SK-N-SH treated with all-trans-retinoic acid at 6 μM for 48 hours (cell line): ENCODE measurements around the gene DEDD2.

Source experiments
- ATAC-seq: fragments of 200-7000 bp; cut with Tn5 transposase; 3 replicates; pipeline ENCODE4 v1.9.1; 2020; ENCODE audit warnings: mild to moderate bottlenecking, moderate library complexity
- BACH2 ChIP-seq: fragments of 250-450 bp; sonication (Bioruptor Pico); IDR thresholded peaks from 2 replicates; pipeline ENCODE4 v1.9.0; 2021; ENCODE audit warnings: mild to moderate bottlenecking, borderline replicate concordance
- CSDC2 ChIP-seq: fragments of 250-450 bp; sonication (Bioruptor Pico); IDR thresholded peaks from 2 replicates; pipeline ENCODE4 v1.5.0; 2020; ENCODE audit warnings: mild to moderate bottlenecking, moderate library complexity
- ESRRG ChIP-seq: fragments of 250-450 bp; sonication (Bioruptor Pico); IDR thresholded peaks from 2 replicates; pipeline ENCODE4 v1.6.1; 2021; ENCODE audit warnings: mild to moderate bottlenecking
- GLIS3 ChIP-seq: fragments of 250-450 bp; sonication (Bioruptor Pico); IDR thresholded peaks from 2 replicates; pipeline ENCODE4 v1.5.0; 2020; ENCODE audit warnings: mild to moderate bottlenecking, moderate library complexity
- ISL1 ChIP-seq: fragments of 250-450 bp; sonication (Bioruptor Pico); IDR thresholded peaks from 2 replicates; pipeline ENCODE4 v2.1.2; 2022; ENCODE audit warnings: mild to moderate bottlenecking, moderate library complexity
- OSR1 ChIP-seq: fragments of 250-450 bp; sonication (Bioruptor Pico); IDR thresholded peaks from 2 replicates; pipeline ENCODE4 v1.8.0; 2022; ENCODE audit warnings: moderate library complexity, mild to moderate bottlenecking, inconsistent platforms
- PPARA ChIP-seq: fragments of 250-450 bp; sonication (Bioruptor Pico); IDR thresholded peaks from 2 replicates; pipeline ENCODE4 v1.5.0; 2020; ENCODE audit warnings: mild to moderate bottlenecking, borderline replicate concordance
- RARB ChIP-seq: fragments of 250-450 bp; sonication (Bioruptor Pico); IDR thresholded peaks from 2 replicates; pipeline ENCODE4 v1.8.0; 2021; ENCODE audit warnings: mild to moderate bottlenecking, moderate library complexity
- SNAI2 ChIP-seq: fragments of 250-450 bp; sonication (Bioruptor Pico); IDR thresholded peaks from 2 replicates; pipeline ENCODE4 v1.5.0; 2020; ENCODE audit warnings: mild to moderate bottlenecking, moderate library complexity
- TCF4 ChIP-seq: fragments of 250-450 bp; sonication (Bioruptor Pico); IDR thresholded peaks from 2 replicates; pipeline ENCODE4 v1.8.0; 2021; ENCODE audit warnings: mild to moderate bottlenecking, moderate library complexity, borderline replicate concordance
- ZC3H10 ChIP-seq: fragments of 250-450 bp; sonication (Bioruptor Pico); IDR thresholded peaks from 2 replicates; pipeline ENCODE4 v1.5.1; 2021; ENCODE audit warnings: mild to moderate bottlenecking, moderate library complexity
- ZFP30 ChIP-seq: fragments of 450-650 bp; formaldehyde crosslinking; IDR thresholded peaks from 2 replicates; pipeline ENCODE4 v1.5.0; 2022; ENCODE audit warnings: mild to moderate bottlenecking, moderate library complexity
- ZNF565 ChIP-seq: fragments of 450-650 bp; formaldehyde crosslinking; conservative IDR thresholded peaks from 2 replicates; pipeline ENCODE4 v1.5.0; 2020; ENCODE audit warnings: low read depth, mild to moderate bottlenecking, moderate library complexity
- ZNF70 ChIP-seq: fragments of 450-650 bp; formaldehyde crosslinking; IDR thresholded peaks from 2 replicates; pipeline ENCODE4 v1.5.0; 2020; ENCODE audit warnings: mild to moderate bottlenecking, moderate library complexity
- ZNF8 ChIP-seq: fragments of 450-650 bp; formaldehyde crosslinking; IDR thresholded peaks from 2 replicates; pipeline ENCODE4 v1.5.0; 2020; ENCODE audit warnings: mild to moderate bottlenecking, moderate library complexity
- TF ChIP-seq, protein P1 (sequence below): fragments of 250-450 bp; sonication (Bioruptor Pico); IDR thresholded peaks from 2 replicates; pipeline ENCODE4 v1.5.1; 2021; ENCODE audit warnings: mild to moderate bottlenecking, moderate library complexity
- TF ChIP-seq, protein P2 (sequence below): fragments of 250-450 bp; sonication (Bioruptor Pico); IDR thresholded peaks from 2 replicates; pipeline ENCODE4 v1.5.1; 2020; ENCODE audit warnings: low read depth, mild to moderate bottlenecking, moderate library complexity
- TF ChIP-seq, protein P3 (sequence below): fragments of 250-450 bp; sonication (Bioruptor Pico); IDR thresholded peaks from 2 replicates; pipeline ENCODE4 v1.8.0; 2020; ENCODE audit warnings: mild to moderate bottlenecking, moderate library complexity, borderline replicate concordance
- TF ChIP-seq, protein P4 (sequence below): fragments of 250-450 bp; sonication (Bioruptor Pico); IDR thresholded peaks from 2 replicates; pipeline ENCODE4 v1.5.0; 2020; ENCODE audit warnings: mild to moderate bottlenecking, moderate library complexity
- TF ChIP-seq, protein P5 (sequence below): fragments of 250-450 bp; sonication (Bioruptor Pico); IDR thresholded peaks from 2 replicates; pipeline ENCODE4 v1.8.0; 2021; ENCODE audit warnings: low read depth, mild to moderate bottlenecking, moderate library complexity, borderline replicate concordance

DEDD2 gene

DNA sequence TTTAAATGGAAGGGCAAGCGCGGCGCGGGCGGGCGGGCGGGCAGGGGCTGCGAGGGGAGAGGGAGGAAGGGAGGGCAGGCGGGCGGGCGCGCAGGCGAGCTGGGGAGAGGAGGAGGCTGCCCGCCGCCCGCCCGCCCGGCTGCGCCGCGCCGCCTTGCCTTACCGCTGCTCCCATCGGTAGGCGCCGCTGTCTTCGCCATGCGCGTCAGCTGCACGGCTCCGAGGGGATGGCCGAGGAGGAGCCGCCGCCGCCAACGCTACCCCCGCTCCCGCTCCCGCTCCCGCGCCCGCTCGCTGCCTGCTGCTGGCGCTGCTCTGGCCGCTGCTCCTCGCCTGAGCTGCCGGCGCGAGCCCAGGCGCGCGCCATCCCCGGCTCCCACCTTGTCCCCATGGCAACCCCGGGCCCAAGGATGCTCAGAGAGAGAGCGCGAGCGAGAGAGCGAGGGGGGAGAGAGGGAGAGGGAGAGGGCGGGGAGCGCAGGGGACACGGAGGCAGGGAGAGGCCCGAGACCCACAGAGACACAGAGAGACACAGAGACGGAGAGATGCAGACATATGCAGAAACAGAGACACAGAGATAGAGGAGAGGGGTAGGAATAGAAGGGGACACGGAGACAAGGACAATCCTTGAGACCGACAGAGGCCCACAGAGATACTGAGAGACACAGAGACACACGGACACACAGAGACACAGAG lies 40.3 kb downstream of the DEDD2 start:
- no peak for TF ChIP-seq ZNF8 (CRISPR knock-in tag)
- TF ChIP-seq, protein P1, sequence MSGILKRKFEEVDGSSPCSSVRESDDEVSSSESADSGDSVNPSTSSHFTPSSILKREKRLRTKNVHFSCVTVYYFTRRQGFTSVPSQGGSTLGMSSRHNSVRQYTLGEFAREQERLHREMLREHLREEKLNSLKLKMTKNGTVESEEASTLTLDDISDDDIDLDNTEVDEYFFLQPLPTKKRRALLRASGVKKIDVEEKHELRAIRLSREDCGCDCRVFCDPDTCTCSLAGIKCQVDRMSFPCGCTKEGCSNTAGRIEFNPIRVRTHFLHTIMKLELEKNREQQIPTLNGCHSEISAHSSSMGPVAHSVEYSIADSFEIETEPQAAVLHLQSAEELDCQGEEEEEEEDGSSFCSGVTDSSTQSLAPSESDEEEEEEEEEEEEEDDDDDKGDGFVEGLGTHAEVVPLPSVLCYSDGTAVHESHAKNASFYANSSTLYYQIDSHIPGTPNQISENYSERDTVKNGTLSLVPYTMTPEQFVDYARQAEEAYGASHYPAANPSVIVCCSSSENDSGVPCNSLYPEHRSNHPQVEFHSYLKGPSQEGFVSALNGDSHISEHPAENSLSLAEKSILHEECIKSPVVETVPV (CRISPR knock-in tag), result no peak
- TF ChIP-seq RARB (CRISPR knock-in tag), result no peak
- no peak for TF ChIP-seq ZNF565 (CRISPR knock-in tag)
- TF ChIP-seq ZC3H10 (CRISPR knock-in tag), result no peak
- TF ChIP-seq OSR1 (CRISPR knock-in tag), result no peak
- peak; percentile 97 for ATAC-seq

DNA sequence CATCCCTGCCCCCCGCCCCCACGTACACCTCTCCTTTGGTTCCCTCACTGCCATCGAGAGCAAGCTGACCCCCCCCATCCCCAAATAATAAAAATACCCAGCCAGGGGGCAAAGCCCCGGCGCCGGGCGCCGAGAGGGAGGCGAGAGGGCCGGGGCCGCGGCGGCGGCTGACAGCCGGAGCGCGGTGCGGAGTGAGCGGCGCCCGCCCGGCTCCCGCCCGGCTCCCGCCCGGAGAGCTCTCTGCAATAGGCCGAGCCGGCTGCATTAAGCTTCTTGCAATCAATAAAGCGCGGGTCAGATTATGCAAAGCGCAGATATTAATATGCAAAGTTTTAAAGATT lies 40.9 kb downstream of the DEDD2 start:
- no peak for TF ChIP-seq SNAI2 (CRISPR knock-in tag)
- TF ChIP-seq BACH2, result no peak
- no peak for TF ChIP-seq RARB (CRISPR knock-in tag)
- no peak for TF ChIP-seq ZFP30
- no peak for TF ChIP-seq TCF4
- TF ChIP-seq, all 23 proteins: peak for 0
- ATAC-seq, result peak; percentile 71

DNA sequence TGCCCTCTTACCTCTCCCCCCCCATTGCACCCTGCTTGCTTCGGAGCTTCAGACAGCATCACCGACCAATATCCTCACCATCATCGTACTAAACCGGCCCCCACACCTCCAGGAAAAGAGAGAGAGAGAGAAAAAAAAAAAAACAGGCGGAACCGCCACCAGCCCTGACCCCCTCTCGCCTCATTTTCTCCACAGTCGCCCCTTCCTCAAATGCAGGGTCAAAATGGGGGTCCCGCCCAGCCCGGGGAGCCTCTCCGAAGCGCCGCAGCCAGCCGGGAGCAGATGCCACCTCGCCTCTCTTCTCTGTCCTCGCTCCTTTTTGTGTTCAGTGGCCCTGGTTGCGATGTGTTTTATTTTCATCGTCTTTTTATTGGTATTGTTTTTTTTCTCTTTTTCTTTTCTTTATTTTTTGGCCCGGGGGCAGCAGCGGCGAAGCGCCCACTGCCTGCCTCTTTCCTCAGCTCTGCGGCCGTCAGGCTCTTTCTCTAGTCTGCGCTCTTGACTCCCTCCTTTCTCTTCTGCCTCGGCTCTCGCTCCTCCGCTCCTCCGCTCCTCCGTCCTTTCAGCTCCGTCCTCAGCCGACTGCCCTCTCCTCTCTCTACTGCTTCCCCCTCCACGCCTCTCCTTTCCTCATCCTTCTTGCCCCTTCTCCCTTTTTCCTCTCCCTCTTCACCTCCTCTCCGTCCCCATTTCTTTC lies 41.4 kb downstream of the DEDD2 start:
- TF ChIP-seq, protein P1 (CRISPR knock-in tag), result no peak
- no peak for TF ChIP-seq OSR1 (CRISPR knock-in tag)
- no peak for TF ChIP-seq RARB (CRISPR knock-in tag)
- no peak for TF ChIP-seq SNAI2 (CRISPR knock-in tag)
- TF ChIP-seq, all 23 proteins: peak for 0
- ATAC-seq, result peak; percentile 66

DNA sequence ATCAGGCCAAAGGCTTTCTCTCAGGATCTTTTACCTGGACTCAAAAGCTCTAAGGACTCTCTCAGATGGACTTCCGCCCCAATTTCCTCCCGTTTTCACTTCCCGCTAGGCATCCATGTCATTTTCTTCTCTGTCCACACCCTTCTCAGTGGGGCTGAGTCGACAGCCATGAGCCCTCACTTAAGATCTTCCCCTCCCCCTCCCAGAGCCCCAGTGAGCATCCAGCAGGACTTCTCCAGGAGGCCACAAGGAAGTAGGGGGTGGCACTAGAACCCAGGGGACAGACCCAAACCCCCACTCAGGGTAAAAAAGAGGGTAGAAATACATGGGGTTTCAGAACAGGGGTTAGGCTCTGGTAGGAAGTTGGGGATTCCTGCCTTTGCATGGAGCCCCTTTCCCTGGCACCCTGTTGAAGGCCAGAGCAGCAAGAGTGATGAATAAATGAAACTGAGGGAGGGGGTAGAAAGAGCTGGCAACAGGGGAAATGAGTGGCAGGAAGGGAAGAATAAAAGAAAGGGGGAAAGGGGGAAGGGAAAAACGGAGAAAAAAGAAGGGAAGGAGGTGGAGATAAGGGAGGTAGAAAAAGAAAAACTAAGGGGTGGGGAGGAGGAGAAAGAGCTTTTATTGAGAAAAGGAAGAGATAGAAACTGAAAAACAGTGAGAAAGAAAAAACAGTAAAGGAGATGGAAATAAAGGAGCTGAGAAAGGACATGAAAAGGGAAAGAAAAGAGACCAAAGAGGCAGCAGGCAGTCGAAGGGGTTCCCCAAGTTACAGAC lies 42.3 kb downstream of the DEDD2 start:
- TF ChIP-seq GLIS3 (CRISPR knock-in tag) (no peak), OSR1 (CRISPR knock-in tag) (no peak), SNAI2 (CRISPR knock-in tag) (no peak), RARB (CRISPR knock-in tag) (no peak), CSDC2 (CRISPR knock-in tag) (no peak), PPARA (no peak), ZNF565 (CRISPR knock-in tag) (no peak), ZNF8 (CRISPR knock-in tag) (no peak), TCF4 (no peak), ZNF70 (CRISPR knock-in tag) (no peak), ISL1 (CRISPR knock-in tag) (no peak), ESRRG (no peak)
- TF ChIP-seq, protein P2, sequence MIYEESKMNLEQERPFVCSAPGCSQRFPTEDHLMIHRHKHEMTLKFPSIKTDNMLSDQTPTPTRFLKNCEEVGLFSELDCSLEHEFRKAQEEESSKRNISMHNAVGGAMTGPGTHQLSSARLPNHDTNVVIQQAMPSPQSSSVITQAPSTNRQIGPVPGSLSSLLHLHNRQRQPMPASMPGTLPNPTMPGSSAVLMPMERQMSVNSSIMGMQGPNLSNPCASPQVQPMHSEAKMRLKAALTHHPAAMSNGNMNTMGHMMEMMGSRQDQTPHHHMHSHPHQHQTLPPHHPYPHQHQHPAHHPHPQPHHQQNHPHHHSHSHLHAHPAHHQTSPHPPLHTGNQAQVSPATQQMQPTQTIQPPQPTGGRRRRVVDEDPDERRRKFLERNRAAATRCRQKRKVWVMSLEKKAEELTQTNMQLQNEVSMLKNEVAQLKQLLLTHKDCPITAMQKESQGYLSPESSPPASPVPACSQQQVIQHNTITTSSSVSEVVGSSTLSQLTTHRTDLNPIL (CRISPR knock-in tag), result no peak
- TF ChIP-seq, protein P3, sequence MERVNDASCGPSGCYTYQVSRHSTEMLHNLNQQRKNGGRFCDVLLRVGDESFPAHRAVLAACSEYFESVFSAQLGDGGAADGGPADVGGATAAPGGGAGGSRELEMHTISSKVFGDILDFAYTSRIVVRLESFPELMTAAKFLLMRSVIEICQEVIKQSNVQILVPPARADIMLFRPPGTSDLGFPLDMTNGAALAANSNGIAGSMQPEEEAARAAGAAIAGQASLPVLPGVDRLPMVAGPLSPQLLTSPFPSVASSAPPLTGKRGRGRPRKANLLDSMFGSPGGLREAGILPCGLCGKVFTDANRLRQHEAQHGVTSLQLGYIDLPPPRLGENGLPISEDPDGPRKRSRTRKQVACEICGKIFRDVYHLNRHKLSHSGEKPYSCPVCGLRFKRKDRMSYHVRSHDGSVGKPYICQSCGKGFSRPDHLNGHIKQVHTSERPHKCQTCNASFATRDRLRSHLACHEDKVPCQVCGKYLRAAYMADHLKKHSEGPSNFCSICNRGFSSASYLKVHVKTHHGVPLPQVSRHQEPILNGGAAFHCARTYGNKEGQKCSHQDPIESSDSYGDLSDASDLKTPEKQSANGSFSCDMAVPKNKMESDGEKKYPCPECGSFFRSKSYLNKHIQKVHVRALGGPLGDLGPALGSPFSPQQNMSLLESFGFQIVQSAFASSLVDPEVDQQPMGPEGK, result no peak
- TF ChIP-seq, protein P4, sequence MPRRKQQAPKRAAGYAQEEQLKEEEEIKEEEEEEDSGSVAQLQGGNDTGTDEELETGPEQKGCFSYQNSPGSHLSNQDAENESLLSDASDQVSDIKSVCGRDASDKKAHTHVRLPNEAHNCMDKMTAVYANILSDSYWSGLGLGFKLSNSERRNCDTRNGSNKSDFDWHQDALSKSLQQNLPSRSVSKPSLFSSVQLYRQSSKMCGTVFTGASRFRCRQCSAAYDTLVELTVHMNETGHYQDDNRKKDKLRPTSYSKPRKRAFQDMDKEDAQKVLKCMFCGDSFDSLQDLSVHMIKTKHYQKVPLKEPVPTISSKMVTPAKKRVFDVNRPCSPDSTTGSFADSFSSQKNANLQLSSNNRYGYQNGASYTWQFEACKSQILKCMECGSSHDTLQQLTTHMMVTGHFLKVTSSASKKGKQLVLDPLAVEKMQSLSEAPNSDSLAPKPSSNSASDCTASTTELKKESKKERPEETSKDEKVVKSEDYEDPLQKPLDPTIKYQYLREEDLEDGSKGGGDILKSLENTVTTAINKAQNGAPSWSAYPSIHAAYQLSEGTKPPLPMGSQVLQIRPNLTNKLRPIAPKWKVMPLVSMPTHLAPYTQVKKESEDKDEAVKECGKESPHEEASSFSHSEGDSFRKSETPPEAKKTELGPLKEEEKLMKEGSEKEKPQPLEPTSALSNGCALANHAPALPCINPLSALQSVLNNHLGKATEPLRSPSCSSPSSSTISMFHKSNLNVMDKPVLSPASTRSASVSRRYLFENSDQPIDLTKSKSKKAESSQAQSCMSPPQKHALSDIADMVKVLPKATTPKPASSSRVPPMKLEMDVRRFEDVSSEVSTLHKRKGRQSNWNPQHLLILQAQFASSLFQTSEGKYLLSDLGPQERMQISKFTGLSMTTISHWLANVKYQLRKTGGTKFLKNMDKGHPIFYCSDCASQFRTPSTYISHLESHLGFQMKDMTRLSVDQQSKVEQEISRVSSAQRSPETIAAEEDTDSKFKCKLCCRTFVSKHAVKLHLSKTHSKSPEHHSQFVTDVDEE (CRISPR knock-in tag), result no peak
- TF ChIP-seq, protein P1 (CRISPR knock-in tag), result no peak
- TF ChIP-seq, protein P5, sequence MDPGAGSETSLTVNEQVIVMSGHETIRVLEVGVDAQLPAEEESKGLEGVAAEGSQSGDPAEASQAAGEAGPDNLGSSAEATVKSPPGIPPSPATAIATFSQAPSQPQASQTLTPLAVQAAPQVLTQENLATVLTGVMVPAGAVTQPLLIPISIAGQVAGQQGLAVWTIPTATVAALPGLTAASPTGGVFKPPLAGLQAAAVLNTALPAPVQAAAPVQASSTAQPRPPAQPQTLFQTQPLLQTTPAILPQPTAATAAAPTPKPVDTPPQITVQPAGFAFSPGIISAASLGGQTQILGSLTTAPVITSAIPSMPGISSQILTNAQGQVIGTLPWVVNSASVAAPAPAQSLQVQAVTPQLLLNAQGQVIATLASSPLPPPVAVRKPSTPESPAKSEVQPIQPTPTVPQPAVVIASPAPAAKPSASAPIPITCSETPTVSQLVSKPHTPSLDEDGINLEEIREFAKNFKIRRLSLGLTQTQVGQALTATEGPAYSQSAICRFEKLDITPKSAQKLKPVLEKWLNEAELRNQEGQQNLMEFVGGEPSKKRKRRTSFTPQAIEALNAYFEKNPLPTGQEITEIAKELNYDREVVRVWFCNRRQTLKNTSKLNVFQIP (CRISPR knock-in tag), result no peak
- ATAC-seq, result no peak
